HG03064 (cell line): ENCODE measurements around the gene ARMC6.

ENCODE experiments used
- ATAC-seq: cut with Tn5 transposase; IDR thresholded peaks from one replicate; pipeline ENCODE4 v1.9.1; 2021; ENCODE audit warnings: low read depth; ENCODE audit not compliant: unreplicated experiment

Gene ARMC6

DNA sequence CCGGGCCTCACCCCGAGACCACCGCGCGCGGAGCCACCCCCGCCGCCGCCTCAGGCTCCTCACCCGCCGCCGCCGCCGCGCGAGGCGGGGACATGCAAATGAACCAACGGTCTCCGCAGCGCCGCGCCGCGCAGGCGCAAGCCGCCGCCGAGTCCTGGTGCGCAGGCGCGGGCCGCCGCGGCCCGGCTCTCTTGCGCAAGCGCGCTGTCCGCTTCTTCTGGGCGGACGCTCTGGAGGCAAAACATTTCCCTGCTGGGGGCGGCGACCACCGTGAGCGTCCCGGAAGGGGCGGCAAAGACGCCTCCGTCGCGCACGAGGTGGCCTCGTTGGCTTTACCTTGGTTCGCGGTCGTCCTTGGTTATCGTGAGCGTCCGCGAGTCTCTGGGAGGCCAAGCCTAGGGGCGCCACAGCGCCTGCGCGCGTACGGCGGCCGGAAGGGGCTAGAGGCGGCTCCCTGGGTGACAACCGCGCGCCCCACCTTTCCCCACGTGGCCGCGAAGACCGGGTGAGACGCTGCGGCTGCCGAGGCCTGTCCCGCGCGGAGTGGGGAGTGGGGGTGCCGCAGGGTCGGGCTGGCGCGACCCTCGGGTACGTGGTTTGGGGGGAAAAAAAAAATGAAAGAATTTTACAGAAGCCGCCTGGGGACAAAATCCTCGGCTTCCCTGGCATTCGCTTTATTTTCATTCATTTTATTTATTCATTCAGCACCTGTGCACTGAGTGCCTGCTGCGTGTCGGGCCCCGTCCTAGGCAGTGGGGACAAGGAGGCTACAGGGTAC, at the start of gene ARMC6, which contains the start of gene SUGP2:
Gene ARMC6 (plus strand): TSS at position 178 of the 778 bp plus-strand sequence. CDS start 607 bp downstream, outside the sequence.
Gene SUGP2 (minus strand): TSS at position 92 of the 778 bp plus-strand sequence. CDS start 2,446 bp downstream, outside the sequence.
- peak; percentile 59 for ATAC-seq

DNA sequence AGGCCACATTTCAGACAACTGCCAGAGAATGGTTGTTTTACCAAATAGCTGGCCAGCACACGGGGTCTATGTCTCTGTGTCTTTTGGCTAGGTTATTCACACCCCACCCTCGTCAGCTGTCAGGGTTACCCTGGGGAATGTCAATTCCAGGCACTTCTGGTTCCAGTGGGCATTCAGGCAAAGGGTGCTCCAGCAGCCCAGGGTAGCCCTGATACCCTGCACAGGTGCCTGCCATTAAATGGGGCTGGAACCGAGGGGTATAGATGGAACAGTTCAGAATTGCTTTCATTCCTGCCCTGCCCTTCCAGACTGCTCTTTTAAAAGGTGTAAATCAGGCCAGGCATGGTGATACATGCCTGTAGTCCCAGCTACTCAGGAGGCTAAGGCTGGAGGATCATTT, 49.2 kb upstream of the ARMC6 start:
- no peak for ATAC-seq

DNA sequence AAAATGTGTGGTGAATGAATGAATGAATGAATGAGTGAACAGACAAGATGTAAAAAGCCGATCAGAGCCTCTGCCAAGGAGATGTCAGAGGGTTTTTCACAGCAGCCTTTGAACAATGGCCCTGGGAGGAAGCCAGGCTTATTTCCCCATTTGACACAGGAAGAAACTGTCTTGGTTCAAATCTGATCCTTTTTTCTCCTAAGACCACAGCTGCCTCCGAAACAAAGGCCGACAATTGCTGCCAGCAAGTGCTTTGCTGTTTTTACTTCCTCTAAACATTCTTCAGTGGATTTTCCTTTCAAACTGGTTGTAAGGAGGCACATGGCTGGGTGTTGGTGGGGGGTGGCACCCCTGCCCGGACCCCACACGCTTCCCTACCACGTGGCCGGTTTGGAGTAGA, 48.1 kb upstream of the ARMC6 start:
- ATAC-seq: no peak

DNA sequence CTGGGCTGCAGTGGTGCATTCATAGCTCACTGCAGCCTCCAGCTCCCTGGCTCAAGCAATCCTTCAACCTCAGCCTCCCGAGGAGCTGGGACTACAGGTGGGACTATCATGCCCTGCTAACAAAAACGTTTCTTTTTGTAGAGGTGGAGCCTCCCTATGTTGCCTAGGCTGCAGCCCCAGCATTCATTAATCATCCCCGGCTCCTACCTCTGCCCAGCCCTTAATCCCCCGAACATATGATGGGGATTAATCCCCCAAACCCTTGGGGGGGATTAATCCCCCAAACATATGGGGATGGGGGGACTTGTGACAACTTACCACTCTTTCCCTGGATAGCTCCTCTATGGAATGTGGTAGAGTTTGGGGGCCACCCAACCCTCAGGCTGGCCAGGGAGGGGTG, 45.9 kb upstream of the ARMC6 start:
- ATAC-seq: no peak

DNA sequence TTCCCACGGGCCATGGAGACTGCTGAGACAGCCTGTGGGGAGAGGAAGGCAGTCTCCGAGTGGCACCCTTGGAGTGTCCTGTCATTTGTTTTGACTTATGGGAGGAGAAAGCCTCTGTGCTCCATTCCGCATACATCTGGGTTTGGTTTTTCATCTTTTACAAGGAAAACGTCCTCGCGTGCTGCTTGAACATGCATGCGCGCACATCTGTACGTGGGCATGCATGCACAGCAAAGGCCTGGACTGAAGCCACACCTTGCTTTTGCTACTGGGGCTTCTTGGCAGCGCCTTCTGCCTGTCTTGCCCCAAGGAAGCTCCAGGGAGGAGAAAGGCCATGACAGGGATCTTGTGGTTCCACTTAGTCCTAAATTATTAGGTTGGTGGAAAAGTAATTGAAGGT, 44.1 kb upstream of the ARMC6 start:
- no peak for ATAC-seq

DNA sequence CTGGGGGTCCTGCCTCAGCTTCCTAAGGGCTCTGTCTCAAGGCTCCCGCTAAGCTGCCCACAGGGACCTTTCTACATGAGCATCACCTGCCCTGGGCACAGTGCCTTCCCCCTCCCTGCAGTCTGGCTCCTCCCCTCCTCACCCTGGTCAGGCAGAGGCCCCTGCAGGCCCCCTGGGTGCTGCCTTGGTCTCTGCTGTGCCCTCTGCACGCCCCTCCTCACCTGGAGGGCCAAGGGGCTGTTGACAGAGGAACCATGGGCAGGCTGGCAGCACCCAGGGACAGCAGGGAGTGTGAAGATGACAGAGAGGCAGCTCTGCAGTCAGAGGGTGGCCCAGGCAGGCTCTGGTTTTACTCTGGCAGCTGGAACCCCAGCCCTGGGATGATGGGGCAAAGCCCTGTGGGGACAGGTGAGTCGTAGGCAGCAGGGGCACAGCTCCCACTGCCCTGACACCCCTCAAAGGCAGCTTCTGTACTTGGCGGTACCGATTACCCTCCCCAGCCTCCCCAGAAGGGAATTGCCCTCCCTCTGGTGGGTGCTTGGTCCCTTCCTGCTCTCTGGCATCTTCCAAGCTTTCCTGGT, 43.2 kb upstream of the ARMC6 start:
- ATAC-seq: no peak

DNA sequence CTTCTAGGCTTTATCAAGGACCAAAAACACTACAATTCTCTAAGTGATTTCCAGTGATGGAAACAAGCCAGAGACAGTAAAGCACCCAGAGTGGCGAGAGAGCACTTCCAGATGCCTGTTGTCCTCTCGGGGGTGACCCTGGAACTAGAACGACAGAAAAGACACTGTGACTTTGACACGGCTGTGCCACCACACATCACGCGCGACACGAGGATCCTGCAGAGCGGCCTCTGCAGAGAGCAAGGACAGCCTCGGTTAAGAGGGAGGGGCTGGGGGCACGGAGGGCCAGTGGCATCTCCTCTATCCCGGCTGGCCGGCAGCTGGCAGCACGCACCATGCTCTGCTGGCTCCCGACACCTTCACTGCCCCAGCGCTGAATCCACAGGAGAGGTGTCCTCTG, 42.4 kb upstream of the ARMC6 start:
- no peak for ATAC-seq

DNA sequence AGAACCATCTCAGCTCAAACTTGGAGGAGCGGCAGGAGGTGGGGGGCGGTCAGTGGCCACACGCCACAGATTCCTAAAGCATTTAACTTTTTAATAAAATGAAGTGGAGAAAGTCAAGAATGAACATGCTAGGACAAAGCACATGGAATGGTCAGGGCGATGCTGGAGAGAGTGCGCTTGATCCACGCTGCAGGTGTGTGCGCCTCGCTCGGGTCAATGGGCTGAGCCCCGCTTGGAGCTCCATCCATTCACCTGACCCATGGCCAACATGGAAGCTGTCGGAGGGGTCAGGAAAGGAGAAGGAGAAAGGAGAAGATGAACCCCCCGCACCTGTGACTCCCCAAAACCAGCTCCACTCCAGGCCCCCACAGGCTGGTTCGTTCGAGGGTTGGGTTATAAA, 41.9 kb upstream of the ARMC6 start:
- ATAC-seq: no peak

DNA sequence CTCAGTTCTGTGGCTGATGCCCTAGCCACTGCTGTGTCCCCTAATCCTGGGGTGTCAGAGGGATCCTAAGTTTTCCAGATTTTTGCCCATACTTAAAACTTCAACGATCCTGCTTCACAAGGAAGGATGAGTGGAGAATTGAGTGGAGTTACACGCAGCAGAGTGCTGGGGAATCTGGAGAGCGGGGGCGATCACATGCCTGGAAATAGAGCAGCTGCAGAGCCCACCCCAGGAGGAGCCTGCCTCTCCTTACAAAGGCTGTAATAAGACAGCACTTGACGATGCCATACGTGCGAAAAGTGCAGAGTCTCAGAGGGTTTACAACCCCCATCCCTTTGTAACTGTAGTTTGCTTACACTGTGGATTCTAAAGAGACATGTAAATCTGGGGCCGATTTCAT, 40.7 kb upstream of the ARMC6 start:
- no peak for ATAC-seq

DNA sequence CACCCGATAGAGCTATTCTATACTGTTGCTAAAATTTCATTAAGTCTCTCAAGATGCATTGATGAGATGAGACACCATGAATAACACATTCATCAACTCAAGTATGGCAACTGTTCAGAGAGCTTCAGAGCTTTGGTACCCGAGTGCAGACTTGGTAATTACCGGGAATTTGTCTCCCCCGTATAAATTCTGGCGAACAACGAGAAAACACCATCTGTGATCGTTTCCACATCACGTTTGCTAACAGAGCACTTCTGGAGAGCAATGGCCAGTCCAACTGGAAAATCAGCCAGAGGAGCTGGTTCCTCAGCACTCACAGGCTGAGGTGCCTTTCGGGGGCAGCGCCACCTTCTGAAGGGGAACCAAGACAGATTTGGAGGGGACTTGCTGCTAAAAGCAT, 40.3 kb upstream of the ARMC6 start:
- no peak for ATAC-seq

DNA sequence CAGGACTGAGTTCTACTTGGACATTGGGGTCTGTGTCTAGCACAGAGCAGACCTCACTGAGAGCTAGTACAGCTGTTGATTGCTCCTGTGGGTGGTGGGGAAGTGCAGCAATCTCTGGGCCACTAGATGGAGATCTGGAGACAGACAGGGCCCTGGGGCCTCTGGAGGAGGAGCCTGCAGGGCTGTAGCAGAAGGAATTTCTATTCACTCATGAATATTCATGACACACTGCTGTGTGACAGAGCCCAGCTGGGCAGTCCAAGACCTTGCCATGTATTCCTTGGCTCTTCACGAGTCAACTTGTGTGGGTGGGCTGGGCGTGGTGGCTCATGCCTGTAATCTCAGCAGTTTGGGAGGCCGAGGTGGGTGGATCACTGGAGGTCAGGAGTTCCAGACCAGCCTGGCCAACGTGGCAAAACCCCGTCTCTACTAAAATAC, 37.6 kb upstream of the ARMC6 start:
- no peak for ATAC-seq

DNA sequence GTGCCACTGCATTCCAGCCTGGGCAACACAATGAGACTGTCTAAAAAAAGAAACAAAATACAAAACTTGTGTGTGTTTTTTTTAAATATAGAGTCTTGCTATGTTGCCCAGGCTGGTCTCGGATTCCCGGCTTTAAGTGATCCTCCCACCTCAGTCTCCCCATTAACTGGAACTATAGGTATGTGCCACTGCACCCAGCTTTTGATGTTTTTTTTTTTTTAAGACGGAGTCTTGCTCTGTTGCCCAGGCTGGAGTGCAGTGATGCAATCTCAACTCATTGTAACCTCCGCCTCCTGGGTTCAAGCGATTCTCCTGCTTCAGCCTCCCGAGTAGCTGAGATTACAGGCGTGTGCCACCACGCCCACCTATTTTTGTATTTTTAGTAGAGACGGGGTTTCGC, 37.1 kb upstream of the ARMC6 start:
- ATAC-seq: no peak

DNA sequence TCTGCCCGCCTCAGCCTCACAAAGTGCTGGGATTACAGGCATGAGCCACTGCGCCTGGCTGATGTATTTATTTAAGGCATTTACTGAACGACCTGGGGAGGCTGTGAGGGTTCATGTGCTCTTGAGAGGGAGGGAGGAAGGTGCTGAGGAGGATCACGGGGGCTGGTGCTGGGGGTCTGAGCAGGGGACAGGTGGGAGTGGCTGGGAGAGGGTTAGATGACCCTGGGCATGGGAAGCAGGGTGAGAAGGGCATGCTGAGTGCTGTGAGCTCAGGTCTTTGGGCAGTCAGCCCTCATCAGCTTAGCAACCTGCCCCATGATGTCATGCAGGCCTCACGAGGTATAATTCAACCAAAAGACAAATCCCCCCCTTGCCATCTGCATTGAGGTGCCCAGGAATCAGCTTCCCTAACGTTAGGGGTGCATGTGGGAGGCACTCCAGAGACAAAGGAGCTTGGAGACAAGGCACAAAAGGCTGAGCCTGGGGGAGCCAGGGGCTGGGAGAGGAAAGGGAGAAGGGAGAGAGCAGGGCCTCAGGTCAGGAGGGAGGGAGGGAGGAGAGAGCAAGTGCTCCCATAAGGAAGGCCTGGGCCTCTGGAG, 36.5 kb upstream of the ARMC6 start:
- no peak for ATAC-seq

DNA sequence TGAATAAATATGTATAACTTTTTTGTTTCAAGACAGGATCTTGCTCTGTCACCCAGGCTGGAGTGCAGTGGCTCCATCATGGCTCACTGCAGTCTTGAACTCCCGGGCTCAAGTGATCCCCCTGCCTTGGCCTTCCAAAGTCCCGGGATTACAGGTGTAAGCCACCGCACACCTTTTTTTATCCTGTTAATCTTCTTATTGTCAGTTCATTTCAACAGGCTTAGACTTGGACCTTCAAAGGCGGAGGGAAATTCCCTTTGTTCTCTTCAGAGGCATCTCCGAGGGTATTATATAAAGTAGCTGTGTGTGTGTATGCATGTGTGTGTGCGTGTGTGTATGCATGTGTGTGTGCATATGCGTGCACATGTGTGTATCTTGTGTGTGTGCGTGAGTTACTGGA, 35.1 kb upstream of the ARMC6 start:
- no peak for ATAC-seq

DNA sequence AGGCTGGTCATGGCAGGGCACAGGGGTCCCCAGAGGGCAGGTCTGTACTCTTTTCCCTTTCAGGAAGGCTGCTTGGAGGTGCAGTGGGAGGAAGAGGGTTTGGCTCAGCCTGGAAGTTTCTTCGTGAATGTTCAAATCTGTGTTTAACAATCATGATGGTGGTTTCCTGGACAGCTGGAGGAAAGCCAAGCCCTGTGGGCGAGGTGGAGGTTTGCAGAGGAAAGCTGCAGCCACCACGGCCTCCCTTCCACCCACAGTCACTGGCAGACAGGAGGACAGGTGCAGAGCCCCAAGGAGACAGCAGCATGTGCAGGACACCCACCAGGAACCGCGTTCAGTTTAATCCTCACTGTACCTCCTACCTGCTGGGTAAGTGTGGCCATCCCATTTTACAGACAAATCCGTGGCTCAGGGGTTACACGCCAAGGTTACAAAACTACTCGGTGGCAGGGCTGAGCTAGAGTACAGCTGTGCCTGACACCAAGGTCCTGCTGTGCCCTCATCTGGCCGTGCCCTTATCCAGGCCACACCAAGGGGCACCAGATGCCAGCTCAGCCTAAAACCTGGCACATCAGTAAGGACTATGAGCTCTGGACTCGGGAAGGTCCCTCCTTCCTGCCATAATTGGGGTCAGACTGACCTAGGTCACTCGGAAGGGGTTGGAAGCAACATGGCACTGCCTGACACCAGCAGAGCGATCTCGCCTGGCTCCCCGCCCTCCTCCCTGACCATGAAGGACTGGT, 34.2 kb upstream of the ARMC6 start:
- no peak for ATAC-seq

DNA sequence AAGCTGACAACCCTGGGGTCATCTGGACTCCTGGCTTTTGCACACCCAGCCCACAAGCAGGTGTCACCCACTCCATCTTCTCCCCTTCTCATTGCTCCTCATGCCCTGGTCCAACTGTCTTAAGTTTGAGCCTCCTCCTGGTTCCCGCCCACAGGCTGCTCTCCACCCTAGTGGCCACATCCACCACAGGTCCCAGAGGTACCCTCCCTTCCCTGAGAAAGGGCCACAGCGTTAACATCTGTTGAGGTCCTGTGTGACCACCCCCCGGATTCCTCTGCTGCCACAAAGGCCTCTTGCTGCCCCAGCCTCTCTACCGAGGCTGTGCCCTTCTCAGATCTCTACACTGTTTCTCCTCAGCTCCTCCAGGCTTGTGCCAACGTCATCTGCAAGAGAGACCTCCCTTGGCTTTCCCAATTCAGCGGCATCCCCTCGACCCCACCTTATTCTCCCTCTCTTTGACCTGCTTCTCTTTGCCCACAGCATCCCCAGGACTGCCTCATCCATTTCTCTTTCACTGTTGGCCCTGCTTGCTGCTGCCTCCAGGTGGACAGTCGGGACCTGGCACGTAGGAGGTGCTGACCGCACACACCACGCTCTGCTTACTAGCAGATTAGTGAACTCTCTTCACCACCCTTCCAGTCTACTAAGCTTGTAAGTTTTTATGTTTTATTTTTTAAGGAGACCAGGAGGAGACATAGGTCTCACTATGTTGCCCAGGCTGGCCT, 33.3 kb upstream of the ARMC6 start:
- ATAC-seq: no peak

DNA sequence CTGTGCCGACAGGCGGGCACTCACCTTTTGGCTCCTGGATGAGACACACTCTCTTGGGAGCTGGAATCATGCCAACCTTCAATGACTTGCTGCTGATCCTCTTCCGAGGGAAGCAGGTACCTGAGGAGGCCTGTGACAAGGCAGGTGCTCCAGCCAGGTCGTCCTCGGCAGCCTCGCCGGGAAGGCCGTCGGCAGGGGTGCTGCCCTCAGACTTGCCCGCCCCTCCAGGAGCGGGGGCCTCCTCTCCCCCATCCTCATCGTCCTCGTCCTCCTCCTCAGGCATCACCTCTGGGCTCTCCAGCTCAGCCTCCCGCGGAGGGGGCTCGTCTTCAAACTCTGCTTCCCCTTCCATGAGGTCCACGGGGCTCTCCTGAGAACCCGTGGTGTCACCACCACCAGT, 29.3 kb upstream of the ARMC6 start:
- ATAC-seq: no peak

DNA sequence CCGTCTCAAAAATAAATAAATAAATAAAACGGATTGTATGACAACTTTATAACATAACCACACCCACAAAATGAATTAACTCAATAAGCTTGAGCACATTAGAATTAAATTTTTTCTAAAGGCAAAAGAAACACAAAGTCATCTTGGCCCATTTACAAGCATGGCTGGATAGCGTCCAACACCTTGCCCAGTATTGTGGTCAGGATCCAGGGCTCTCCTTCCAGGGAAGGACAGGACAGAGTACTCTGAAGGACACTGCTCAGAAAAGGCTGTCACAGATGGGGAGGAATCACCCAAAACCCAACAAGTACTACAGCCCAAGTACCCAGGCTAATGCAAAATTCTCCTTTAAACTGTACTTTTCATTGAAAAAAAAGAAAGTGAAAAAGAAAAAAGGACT, 27.2 kb upstream of the ARMC6 start:
- no peak for ATAC-seq

DNA sequence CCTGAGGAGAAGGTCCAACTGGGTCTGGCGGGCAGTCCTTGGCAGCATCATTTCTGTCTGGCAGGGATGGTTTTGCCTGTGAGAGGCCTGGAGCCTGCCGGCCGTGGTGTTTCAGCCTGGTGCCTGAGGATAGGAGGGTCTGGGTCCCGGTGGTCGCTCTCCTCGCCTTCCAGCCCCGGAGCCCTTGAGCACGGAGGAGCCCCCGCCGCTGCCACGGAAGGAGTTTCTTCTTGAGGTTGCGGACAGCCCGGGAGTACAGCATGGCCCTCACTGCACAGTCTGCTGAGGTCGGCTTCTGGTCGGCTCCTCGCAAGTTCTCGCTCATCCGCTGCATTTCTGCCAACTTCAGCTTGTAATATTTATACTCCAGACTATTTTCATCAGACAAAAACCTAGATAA, 23.5 kb upstream of the ARMC6 start:
- ATAC-seq: no peak

DNA sequence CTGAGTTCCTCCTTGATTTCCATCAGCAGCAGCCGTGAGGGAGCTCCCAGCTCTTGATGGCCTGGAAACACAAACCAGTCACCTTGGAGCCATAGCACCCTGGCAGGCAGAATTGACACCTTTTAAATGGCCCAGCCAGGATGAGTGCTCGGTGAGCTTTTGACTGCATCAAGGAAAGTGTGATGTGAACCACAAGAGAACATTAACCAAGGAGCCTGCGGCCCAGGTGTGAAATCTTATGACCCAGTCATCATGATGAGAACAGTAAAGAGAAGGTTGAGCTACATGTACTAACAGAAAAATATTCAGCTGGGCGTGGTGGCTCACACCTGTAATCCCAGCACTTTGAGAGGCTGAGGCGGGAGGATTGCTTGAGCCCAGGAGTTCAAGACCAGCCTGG, 22.9 kb upstream of the ARMC6 start:
- no peak for ATAC-seq

DNA sequence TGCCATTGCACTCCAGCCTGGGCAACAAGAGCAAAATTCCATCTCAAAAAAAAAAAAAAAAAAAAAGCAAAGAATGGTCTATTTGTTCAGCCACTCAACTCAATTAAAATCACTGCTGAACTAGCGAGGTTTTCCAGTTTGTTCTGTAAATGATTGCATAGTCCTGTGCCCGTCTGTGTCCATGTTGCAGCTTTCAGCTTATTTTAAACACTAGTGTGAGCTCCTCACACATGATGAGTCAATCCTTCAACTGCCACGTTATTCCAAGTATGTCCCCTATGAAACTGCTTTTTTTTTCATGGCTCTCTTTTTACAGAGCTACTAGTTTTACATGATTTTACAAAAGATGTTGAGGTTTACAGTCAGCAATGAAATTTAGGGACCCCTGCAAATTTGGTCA, 12.3 kb upstream of the ARMC6 start:
- no peak for ATAC-seq
